HepG2 (cell line): ENCODE data around the gene EGR2.

Source experiments
- ATF1 ChIP-seq: IDR thresholded peaks from 2 replicates; pipeline ENCODE4 v1.6.1; 2016; ENCODE audit warnings: mild to moderate bottlenecking, control low read depth
- CTCF ChIP-seq: sonication (generic); formaldehyde crosslinking; IDR thresholded peaks from 2 replicates; pipeline ENCODE4 v1.5.0; 2020; ENCODE audit warnings: mild to moderate bottlenecking, missing genetic modification reagents, moderate library complexity
- GATAD2A ChIP-seq: IDR thresholded peaks from 2 replicates; pipeline ENCODE4 v1.6.1; 2016
- NFE2L2 ChIP-seq: fragments of 150-350 bp; IDR thresholded peaks from 2 replicates; pipeline ENCODE4 v1.6.1; 2014; ENCODE audit warnings: low read length
- PCBP1 ChIP-seq: fragments of 200-400 bp; formaldehyde crosslinking; IDR thresholded peaks from 2 replicates; pipeline ENCODE4 v1.6.1; 2017; ENCODE audit warnings: mild to moderate bottlenecking, low read depth, low read length, borderline replicate concordance
- SMAD1 ChIP-seq: sonication (generic); formaldehyde crosslinking; IDR thresholded peaks from 2 replicates; pipeline ENCODE4 v1.4.0; 2020; ENCODE audit warnings: missing genetic modification reagents, low read depth, mild to moderate bottlenecking, borderline replicate concordance
- ZNF282 ChIP-seq: fragments of 450-650 bp; IDR thresholded peaks from 2 replicates; pipeline ENCODE4 v1.6.1; 2018; ENCODE audit not compliant: partially characterized antibody

GRCh38 chr10:62790571-62790970 lies 25.6 kb downstream of the EGR2 start:
- TF ChIP-seq NFE2L2 (no peak), ZNF282 (no peak), SMAD1 (no peak), ATF1 (CRISPR knock-in tag) (no peak), GATAD2A (no peak), PCBP1 (no peak), CTCF (CRISPR knock-in tag) (no peak)
